Epithelial cell of esophagus (primary cell): ENCODE results near the gene SPAST.
"Not testable (repeated sequence)": the region's sequence is repeated elsewhere in the genome, so short reads cannot be mapped to it uniquely, and the experiment has no call there.

ENCODE experiments used
- DNase-seq: peaks from one replicate; pipeline ENCODE4 v3.0.0; 2010; ENCODE audit warnings: low read depth
- H3K4me3 ChIP-seq: 2 replicates; pipeline ENCODE4 v1.5.1; 2011; ENCODE audit warnings: mild to moderate bottlenecking, low read length, control low read depth
- TF ChIP-seq, protein P1 (sequence below): IDR thresholded peaks from 2 replicates; pipeline ENCODE4 v1.5.1; 2011; ENCODE audit warnings: low read depth, mild to moderate bottlenecking, low read length, control low read depth, inconsistent platforms; ENCODE audit not compliant: insufficient read depth; ENCODE audit errors: missing control alignments

SPAST gene, protein sequence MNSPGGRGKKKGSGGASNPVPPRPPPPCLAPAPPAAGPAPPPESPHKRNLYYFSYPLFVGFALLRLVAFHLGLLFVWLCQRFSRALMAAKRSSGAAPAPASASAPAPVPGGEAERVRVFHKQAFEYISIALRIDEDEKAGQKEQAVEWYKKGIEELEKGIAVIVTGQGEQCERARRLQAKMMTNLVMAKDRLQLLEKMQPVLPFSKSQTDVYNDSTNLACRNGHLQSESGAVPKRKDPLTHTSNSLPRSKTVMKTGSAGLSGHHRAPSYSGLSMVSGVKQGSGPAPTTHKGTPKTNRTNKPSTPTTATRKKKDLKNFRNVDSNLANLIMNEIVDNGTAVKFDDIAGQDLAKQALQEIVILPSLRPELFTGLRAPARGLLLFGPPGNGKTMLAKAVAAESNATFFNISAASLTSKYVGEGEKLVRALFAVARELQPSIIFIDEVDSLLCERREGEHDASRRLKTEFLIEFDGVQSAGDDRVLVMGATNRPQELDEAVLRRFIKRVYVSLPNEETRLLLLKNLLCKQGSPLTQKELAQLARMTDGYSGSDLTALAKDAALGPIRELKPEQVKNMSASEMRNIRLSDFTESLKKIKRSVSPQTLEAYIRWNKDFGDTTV

DNA sequence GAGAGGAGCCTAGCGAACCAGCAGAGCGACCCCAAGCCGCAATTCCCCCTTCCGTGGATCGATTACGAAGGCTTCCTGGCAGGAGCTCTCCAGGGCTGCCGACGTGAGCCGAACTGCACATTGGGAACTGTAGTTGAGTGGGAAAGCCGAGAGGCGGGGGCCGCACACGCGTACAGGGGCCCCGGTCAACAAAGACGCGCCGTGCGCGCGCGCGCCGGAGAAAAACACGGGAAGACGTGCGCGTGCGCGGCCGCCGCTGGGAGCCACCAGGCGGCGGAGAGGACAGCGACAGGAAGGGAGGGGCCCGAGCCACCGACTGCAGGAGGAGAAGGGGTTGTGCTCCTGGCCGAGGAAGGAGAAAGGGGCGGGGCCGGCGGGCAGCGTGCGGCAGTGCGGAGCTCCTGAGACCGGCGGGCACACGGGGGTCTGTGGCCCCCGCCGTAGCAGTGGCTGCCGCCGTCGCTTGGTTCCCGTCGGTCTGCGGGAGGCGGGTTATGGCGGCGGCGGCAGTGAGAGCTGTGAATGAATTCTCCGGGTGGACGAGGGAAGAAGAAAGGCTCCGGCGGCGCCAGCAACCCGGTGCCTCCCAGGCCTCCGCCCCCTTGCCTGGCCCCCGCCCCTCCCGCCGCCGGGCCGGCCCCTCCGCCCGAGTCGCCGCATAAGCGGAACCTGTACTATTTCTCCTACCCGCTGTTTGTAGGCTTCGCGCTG lies at the start of gene SPAST:
SPAST (plus strand) TSS at position 247 of the 711 bp plus-strand sequence; CDS start at position 523, 276 bp downstream.
- TF ChIP-seq, protein P1, sequence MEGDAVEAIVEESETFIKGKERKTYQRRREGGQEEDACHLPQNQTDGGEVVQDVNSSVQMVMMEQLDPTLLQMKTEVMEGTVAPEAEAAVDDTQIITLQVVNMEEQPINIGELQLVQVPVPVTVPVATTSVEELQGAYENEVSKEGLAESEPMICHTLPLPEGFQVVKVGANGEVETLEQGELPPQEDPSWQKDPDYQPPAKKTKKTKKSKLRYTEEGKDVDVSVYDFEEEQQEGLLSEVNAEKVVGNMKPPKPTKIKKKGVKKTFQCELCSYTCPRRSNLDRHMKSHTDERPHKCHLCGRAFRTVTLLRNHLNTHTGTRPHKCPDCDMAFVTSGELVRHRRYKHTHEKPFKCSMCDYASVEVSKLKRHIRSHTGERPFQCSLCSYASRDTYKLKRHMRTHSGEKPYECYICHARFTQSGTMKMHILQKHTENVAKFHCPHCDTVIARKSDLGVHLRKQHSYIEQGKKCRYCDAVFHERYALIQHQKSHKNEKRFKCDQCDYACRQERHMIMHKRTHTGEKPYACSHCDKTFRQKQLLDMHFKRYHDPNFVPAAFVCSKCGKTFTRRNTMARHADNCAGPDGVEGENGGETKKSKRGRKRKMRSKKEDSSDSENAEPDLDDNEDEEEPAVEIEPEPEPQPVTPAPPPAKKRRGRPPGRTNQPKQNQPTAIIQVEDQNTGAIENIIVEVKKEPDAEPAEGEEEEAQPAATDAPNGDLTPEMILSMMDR: peak; percentile 44
- DNase-seq: peak; percentile 98

GRCh38 chr2:32018789-32019482 lies 44.4 kb upstream of the SPAST start:
- peak; percentile 85 for DNase-seq
- H3K4me3 ChIP-seq: not testable (repeated sequence)

More for the DNA sequence above, at the start of gene SPAST:
- peak within 1 kb of the TSS; percentile 87 for H3K4me3 ChIP-seq

- peak; percentile 39 for DNase-seq
- H3K4me3 ChIP-seq: not testable (repeated sequence)
These were observed 29.0 kb upstream of the SPAST start for GRCh38 chr2:32034198-32034887.

DNA sequence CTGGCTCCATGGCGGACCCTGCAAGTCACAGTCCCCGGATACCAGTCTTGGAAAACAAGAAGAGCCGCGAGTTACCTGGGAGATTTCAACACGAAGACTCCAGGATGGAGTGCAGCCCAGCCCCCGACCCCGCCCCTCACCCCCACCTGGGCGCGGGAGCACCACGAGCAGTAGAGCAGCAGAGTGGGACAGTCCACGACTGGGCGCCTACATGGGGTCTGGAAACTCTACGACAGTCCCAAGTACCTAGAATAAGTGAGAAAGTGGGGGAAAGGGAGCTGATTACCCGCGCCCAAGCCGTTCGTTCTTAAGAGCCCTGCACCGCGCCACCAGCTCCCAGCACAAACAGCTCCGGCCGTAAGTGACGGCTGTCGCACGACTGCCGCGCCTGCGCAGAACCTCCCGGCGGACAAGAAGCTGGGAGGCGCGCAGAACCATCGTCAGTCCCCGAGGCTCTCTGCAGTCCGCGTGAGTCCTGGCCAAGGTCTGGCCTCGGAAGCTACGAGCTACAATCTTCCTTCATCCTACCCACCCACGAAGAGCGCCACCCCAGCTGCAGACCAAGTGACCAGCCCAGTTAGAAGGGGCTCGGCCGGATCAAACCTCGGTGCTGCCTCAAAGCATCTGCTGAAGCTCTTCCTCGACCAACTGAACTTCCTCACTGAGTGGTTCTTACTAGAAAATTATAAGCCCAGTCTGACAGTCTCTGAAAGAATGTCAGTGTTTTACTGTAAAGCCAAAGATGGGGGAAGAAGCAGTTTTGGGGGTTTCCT lies 23.7 kb upstream of the SPAST start, which contains the start of gene DPY30:
DPY30 (minus strand) TSS at position 359 of the 773 bp plus-strand sequence; CDS start at position 10, 349 bp downstream.
- TF ChIP-seq, protein P1: no peak
- DNase-seq: peak; percentile 94
- peak within 1 kb of the TSS; percentile 84 for H3K4me3 ChIP-seq

GRCh38 chr2:32043561-32043960 lies 19.8 kb upstream of the SPAST start:
- TF ChIP-seq, protein P1: no peak
- no peak overlapping the region for H3K4me3 ChIP-seq
- no peak for DNase-seq

GRCh38 chr2:32051836-32052439 lies 11.4 kb upstream of the SPAST start:
- no peak overlapping the region for H3K4me3 ChIP-seq
- DNase-seq: no peak

GRCh38 chr2:32054583-32054982 lies 8.8 kb upstream of the SPAST start:
- not testable (repeated sequence) for H3K4me3 ChIP-seq, DNase-seq

More at GRCh38 chr2:32051836-32052439, 11.4 kb upstream of the SPAST start:
- TF ChIP-seq, protein P1: no peak
